Right atrium auricular region (tissue), 2 donors: Measurements from ENCODE around the gene PRR15. TPM values are rescaled to one million over a fixed set of nuclear protein-coding genes. Genes with fewer than 3 reads are reported as not detected.

ENCODE experiments used
- DNase-seq: peaks from one replicate; pipeline ENCODE4 v3.0.0-alpha.2; 2019; ENCODE audit warnings: low spot score
- H3K27ac ChIP-seq, 2 donors: fragments of 200-600 bp; sonication (generic); 1 replicate in 1 of 2; 2 replicates in 1 of 2; pipeline ENCODE4 v1.5.1; 2016 to 2019
- H3K27me3 ChIP-seq, 2 donors: fragments of 200-600 bp; sonication (generic); one replicate each; pipeline versions ENCODE4 v1.5.1 to v1.6.0; 2017 to 2019
- H3K36me3 ChIP-seq: fragments of 200-600 bp; sonication (generic); one replicate; pipeline ENCODE4 v1.5.1; 2016
- H3K4me1 ChIP-seq, 2 donors: fragments of 200-600 bp; sonication (generic); one replicate each; pipeline versions ENCODE4 v1.5.1 to v1.6.0; 2017 to 2019
- H3K4me3 ChIP-seq, 2 donors: fragments of 200-600 bp; sonication (generic); 1 replicate in 1 of 2; 2 replicates in 1 of 2; pipeline ENCODE4 v1.5.1; 2017 to 2019; ENCODE audit warnings: mild to moderate bottlenecking in 1 of 2, moderate library complexity in 1 of 2
- H3K9me3 ChIP-seq, 2 donors: fragments of 200-600 bp; sonication (generic); one replicate each; pipeline ENCODE4 v1.5.1; 2019
- CTCF ChIP-seq, 2 donors: fragments of 200-600 bp; sonication (generic); IDR thresholded peaks; one replicate each; pipeline ENCODE4 v1.5.1; 2019; ENCODE audit warnings: antibody characterized with exemption in 2 of 2
- total RNA-seq, 2 donors: library from RNA; depleted of rRNA; stranded (reverse); fragments of >200 nt; gene quantifications; one replicate each; pipeline ENCODE4 v1.1.0, GENCODE V29; 2016

PRR15 gene
- total RNA-seq, 2 donors from 2014 or later, result 4.2 to 26.3 TPM

GRCh38 chr7:29599026-29599425, 35.4 kb downstream of the PRR15 start:
- no peak for TF ChIP-seq CTCF (IDR thresholded peaks at IDR 0.05)
- Histone ChIP-seq H3K4me1 (no peaks in the 10 kb centered on the region), H3K36me3 (no peaks in the 10 kb centered on the region), H3K9me3 (no peaks in the 10 kb centered on the region), H3K27ac (no peak overlapping the region), H3K27me3 (no peaks in the 10 kb centered on the region), H3K4me3 (no peak overlapping the region)
- no peak for DNase-seq

GRCh38 chr7:29600661-29601060, 37.0 kb downstream of the PRR15 start:
- DNase-seq, result no peak
- Histone ChIP-seq H3K27ac (no peak overlapping the region), H3K9me3 (no peaks in the 10 kb centered on the region), H3K27me3 (no peaks in the 10 kb centered on the region), H3K4me1 (no peaks in the 10 kb centered on the region), H3K4me3 (no peak overlapping the region), H3K36me3 (no peaks in the 10 kb centered on the region)
- no peak for TF ChIP-seq CTCF (IDR thresholded peaks at IDR 0.05)

GRCh38 chr7:29604052-29604451, 40.4 kb downstream of the PRR15 start:
- DNase-seq, result no peak
- Histone ChIP-seq H3K27ac (no peak overlapping the region), H3K9me3 (no peaks in the 10 kb centered on the region), H3K4me1 (no peaks in the 10 kb centered on the region), H3K36me3 (no peaks in the 10 kb centered on the region), H3K4me3 (no peak overlapping the region), H3K27me3 (no peaks in the 10 kb centered on the region)
- no peak for TF ChIP-seq CTCF (IDR thresholded peaks at IDR 0.05)

GRCh38 chr7:29604702-29605101, 41.1 kb downstream of the PRR15 start:
- no peak overlapping the region for H3K27ac ChIP-seq
- H3K27me3 ChIP-seq, result no peaks in the 10 kb centered on the region
- DNase-seq, result no peak
- no peaks in the 10 kb centered on the region for H3K9me3 ChIP-seq
- no peaks in the 10 kb centered on the region for H3K36me3 ChIP-seq
- no peak overlapping the region for H3K4me3 ChIP-seq
- H3K4me1 ChIP-seq, result no peaks in the 10 kb centered on the region
- TF ChIP-seq CTCF (IDR thresholded peaks at IDR 0.05), result no peak

GRCh38 chr7:29605671-29606070, 42.0 kb downstream of the PRR15 start:
- no peak for TF ChIP-seq CTCF (IDR thresholded peaks at IDR 0.05)
- no peaks in the 10 kb centered on the region for H3K9me3 ChIP-seq
- no peaks in the 10 kb centered on the region for H3K36me3 ChIP-seq
- no peak overlapping the region for H3K4me3 ChIP-seq
- H3K4me1 ChIP-seq, result no peaks in the 10 kb centered on the region
- no peak overlapping the region for H3K27ac ChIP-seq
- H3K27me3 ChIP-seq, result no peaks in the 10 kb centered on the region
- no peak for DNase-seq

GRCh38 chr7:29606287-29606721, 42.7 kb downstream of the PRR15 start:
- H3K27ac ChIP-seq, result no peak overlapping the region
- no peak for TF ChIP-seq CTCF (IDR thresholded peaks at IDR 0.05)
- no peak for DNase-seq
- H3K9me3 ChIP-seq, result no peaks in the 10 kb centered on the region
- H3K4me1 ChIP-seq, result no peaks in the 10 kb centered on the region
- H3K4me3 ChIP-seq, result no peak overlapping the region
- H3K36me3 ChIP-seq, result no peaks in the 10 kb centered on the region
- H3K27me3 ChIP-seq, result no peaks in the 10 kb centered on the region
